ENCODE results near the gene CYCS. TPM values are rescaled to one million over a fixed set of nuclear protein-coding genes. Genes with fewer than 3 reads are reported as not detected.
"Not testable (repeated sequence)": the region's sequence is repeated elsewhere in the genome, so short reads cannot be mapped to it uniquely, and the experiment has no call there.

The CYCS gene
- total RNA-seq, 1 donor from 2014 or later: 11.5 TPM

DNA sequence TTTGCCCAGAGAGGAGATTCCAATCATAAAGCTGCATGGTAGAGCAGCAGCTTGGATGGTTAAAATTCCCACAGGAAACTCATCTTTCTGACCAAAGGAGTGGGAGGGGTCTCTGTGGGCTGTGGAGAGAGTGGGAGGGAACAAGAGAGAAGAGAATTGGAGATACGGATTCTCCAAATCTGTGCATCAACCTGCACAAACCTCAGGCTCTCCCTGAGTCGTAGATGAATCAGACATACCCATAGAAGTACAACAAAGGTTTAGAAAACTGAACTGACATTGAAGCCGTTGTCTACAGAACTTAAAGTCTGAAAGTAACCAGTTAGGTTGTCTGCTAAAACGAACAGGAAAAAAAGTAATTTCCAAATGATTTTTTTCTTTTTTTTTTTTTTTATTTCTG lies 41.9 kb downstream of the CYCS start:
- intact Hi-C loops (cut with DNase I): no loop called here
- DNase-seq (ENCODE audit: low spot score in 2 of 2): no peak
- Histone ChIP-seq H3K4me3 (no peak overlapping the region), H3K27me3 (no peaks in the 10 kb centered on the region), H3K4me1 (no peaks in the 10 kb centered on the region), H3K9me3 (no peaks in the 10 kb centered on the region), H3K27ac (no peak overlapping the region), H3K36me3 (no peaks in the 10 kb centered on the region)
- TF ChIP-seq CTCF (IDR thresholded peaks at IDR 0.05): no peak

DNA sequence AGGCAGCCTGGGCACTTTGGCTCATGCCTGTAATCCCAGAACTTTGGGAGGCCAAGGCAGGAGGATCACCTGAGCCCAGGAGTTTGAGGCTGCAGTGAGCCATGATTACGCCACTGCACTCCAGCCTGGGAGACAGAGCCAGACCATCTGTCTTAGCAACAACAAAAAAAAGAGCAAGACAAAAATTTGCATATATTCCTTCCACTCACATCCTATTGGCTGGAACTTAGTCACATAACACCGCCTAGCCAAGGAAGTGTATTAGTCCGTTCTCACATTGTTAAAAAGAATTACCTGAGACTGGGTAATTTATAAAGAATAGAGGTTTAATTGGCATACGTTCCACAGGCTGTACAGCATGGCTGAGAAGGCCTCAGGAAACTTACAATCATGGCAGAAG lies 43.0 kb downstream of the CYCS start:
- intact Hi-C loops (cut with DNase I); H3K9me3 ChIP-seq; H3K36me3 ChIP-seq; H3K27me3 ChIP-seq; DNase-seq (ENCODE audit: low spot score in 2 of 2); H3K4me1 ChIP-seq; H3K27ac ChIP-seq; H3K4me3 ChIP-seq: not testable (repeated sequence)

DNA sequence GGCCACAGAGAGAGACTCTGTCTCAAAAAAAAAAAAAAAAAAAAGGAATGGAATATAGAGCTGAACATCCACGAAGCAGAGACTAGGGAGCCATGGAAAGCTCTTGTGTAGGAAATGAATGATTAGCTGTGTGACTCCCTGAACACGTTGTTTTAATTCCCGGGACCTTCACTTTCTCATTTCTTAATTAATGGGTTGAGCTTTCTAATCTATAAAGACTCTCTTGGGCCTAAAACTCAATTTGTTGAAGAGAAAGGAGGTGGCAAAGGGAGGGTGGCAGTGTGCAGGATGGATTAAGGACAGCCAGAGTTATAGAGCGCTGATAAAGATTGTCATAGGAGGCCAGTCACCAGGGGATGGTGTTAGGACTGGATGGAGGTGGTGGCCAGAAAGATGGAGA lies 48.0 kb downstream of the CYCS start:
- H3K4me1 ChIP-seq: no peaks in the 10 kb centered on the region
- H3K27me3 ChIP-seq: no peaks in the 10 kb centered on the region
- H3K4me3 ChIP-seq: no peak overlapping the region
- H3K27ac ChIP-seq: no peak overlapping the region
- intact Hi-C loops (cut with DNase I): no loop called here
- H3K9me3 ChIP-seq: no peaks in the 10 kb centered on the region
- DNase-seq (ENCODE audit: low spot score in 2 of 2): no peak
- no peak for TF ChIP-seq CTCF (IDR thresholded peaks at IDR 0.05)
- no peaks in the 10 kb centered on the region for H3K36me3 ChIP-seq

GRCh38 chr7:25075459-25075858 lies 49.6 kb downstream of the CYCS start:
- Histone ChIP-seq H3K4me1 (no peaks in the 10 kb centered on the region), H3K4me3 (no peak overlapping the region), H3K27ac (no peak overlapping the region), H3K9me3 (no peaks in the 10 kb centered on the region), H3K27me3 (no peaks in the 10 kb centered on the region), H3K36me3 (no peaks in the 10 kb centered on the region)
- no peak for DNase-seq (ENCODE audit: low spot score in 2 of 2)
- TF ChIP-seq CTCF (IDR thresholded peaks at IDR 0.05): no peak
- intact Hi-C loops (cut with DNase I): no loop called here

- Histone ChIP-seq H3K27me3 (no peaks in the 10 kb centered on the region), H3K9me3 (no peaks in the 10 kb centered on the region), H3K27ac (no peak overlapping the region), H3K4me1 (no peaks in the 10 kb centered on the region), H3K4me3 (no peak overlapping the region), H3K36me3 (no peaks in the 10 kb centered on the region)
- no peak for DNase-seq (ENCODE audit: low spot score in 2 of 2)
- intact Hi-C loops (cut with DNase I): loop anchor here (5.0 kb wide), 1 partner anchor 91 kb away; the partner anchor contains the start of gene OSBPL3
- TF ChIP-seq CTCF (IDR thresholded peaks at IDR 0.05): no peak
These were observed 51.6 kb downstream of the CYCS start for GRCh38 chr7:25073451-25073850.

Other genes starting within 250 kb of the CYCS start
- gene OSBPL3, start 145.1 kb downstream of the CYCS start, total RNA-seq: 0.96 TPM
- not detected for gene NPVF, start 103.2 kb upstream of the CYCS start, total RNA-seq

All from ascending aorta (tissue), 2 donors.